SK-N-SH (cell line): ENCODE measurements around the gene MINDY1. TPM values are rescaled to one million over a fixed set of nuclear protein-coding genes. Genes with fewer than 3 reads are reported as not detected.
A peak's percentile ranks its signal among the peaks of the same experiment; 100 is the strongest.

Source experiments
- CTCF ChIA-PET: fragments of 300-600, 350-600 bp; formaldehyde crosslinking; extraction: SDS; loops from one replicate; lab custom pipeline; 2021; lab: Yijun Ruan, JAX
- POLR2A ChIA-PET: fragments of 350-600 bp; sonication (Branson Sonifier 250); formaldehyde crosslinking; extraction: SDS; loops from one replicate; lab custom pipeline; 2020; ENCODE audit warnings: antibody characterized with exemption, inconsistent platforms; lab: Yijun Ruan, JAX
- DNase-seq: peaks from one replicate; pipeline ENCODE4 v3.0.0; 2012
- H2AFZ ChIP-seq: fragments of 200-600 bp; sonication (generic); 2 replicates; pipeline ENCODE4 v1.8.1; 2016; ENCODE audit warnings: antibody characterized with exemption, mild to moderate bottlenecking, low read depth
- H3F3A ChIP-seq: fragments of 200-600 bp; sonication (generic); replicated peaks from 2 replicates; pipeline ENCODE3; 2016; ENCODE audit warnings: antibody characterized with exemption, mild to moderate bottlenecking; ENCODE audit not compliant: insufficient read depth
- H3K27ac ChIP-seq, 2 experiments: fragments of 200-500 bp in 1 of 2; fragments of 200-600 bp in 1 of 2; sonication (Bioruptor generic) in 1 of 2; sonication (generic), shearing (Covaris generic) in 1 of 2; 2 replicates each; pipeline versions ENCODE4 v1.5.1 to v1.6.1; 2014 to 2016; ENCODE audit warnings: low read depth in 2 of 2, inconsistent platforms in 1 of 2, low read length in 1 of 2, mild to moderate bottlenecking in 1 of 2, mixed read lengths in 1 of 2
- H3K27me3 ChIP-seq: fragments of 200-600 bp; sonication (generic), shearing (Covaris generic); 2 replicates; pipeline ENCODE4 v1.6.1; 2016; ENCODE audit warnings: mixed run types; ENCODE audit not compliant: insufficient read depth
- H3K36me3 ChIP-seq, 2 experiments: fragments of 200-500 bp in 1 of 2; fragments of 200-600 bp in 1 of 2; sonication (Bioruptor generic) in 1 of 2; sonication (generic) in 1 of 2; replicated peaks in 1 of 2; 2 replicates each; pipeline versions ENCODE3 to v1.5.1; 2014 to 2016; ENCODE audit warnings: low read length in 1 of 2, mild to moderate bottlenecking in 1 of 2; ENCODE audit not compliant: insufficient read depth in 2 of 2, control insufficient read depth in 1 of 2
- H3K4me1 ChIP-seq, 2 experiments: fragments of 200-500 bp in 1 of 2; fragments of 200-600 bp in 1 of 2; sonication (Bioruptor generic) in 1 of 2; sonication (generic), shearing (Covaris generic) in 1 of 2; 2 replicates each; pipeline versions ENCODE4 v1.5.1 to v1.6.1; 2014 to 2016; ENCODE audit warnings: low read depth in 1 of 2, low read length in 1 of 2, mixed run types in 1 of 2; ENCODE audit not compliant: insufficient read depth in 2 of 2, control insufficient read depth in 1 of 2
- H3K4me2 ChIP-seq: fragments of 200-600 bp; sonication (generic), shearing (Covaris generic); 2 replicates; pipeline ENCODE4 v1.6.1; 2017; ENCODE audit warnings: mixed run types
- H3K4me3 ChIP-seq, 2 experiments: fragments of 200-500 bp in 1 of 2; fragments of 200-600 bp in 1 of 2; sonication (Bioruptor generic) in 1 of 2; sonication (generic), shearing (Covaris generic) in 1 of 2; 2 replicates each; pipeline versions ENCODE4 v1.5.1 to v1.8.1; 2014 to 2016; ENCODE audit warnings: low read depth in 2 of 2, inconsistent platforms in 1 of 2, low read length in 1 of 2, mild to moderate bottlenecking in 1 of 2, mixed read lengths in 1 of 2, moderate library complexity in 1 of 2
- H3K79me2 ChIP-seq: fragments of 200-600 bp; sonication (generic); 2 replicates; pipeline ENCODE4 v1.8.1; 2017; ENCODE audit warnings: mild to moderate bottlenecking; ENCODE audit not compliant: insufficient read depth
- H3K9ac ChIP-seq: fragments of 200-600 bp; sonication (generic); 2 replicates; pipeline ENCODE4 v1.6.1; 2017; ENCODE audit warnings: mixed run types
- H3K9me2 ChIP-seq: fragments of 200-600 bp; sonication (generic); 2 replicates; pipeline ENCODE4 v1.6.1; 2017; ENCODE audit warnings: mixed run types
- H3K9me3 ChIP-seq: fragments of 200-600 bp; sonication (generic); 2 replicates; pipeline ENCODE4 v1.6.1; 2017; ENCODE audit warnings: mixed run types, mild to moderate bottlenecking, moderate library complexity
- H4K20me1 ChIP-seq: fragments of 200-600 bp; sonication (generic); 2 replicates; pipeline ENCODE4 v1.6.1; 2017; ENCODE audit warnings: mild to moderate bottlenecking, mixed run types; ENCODE audit not compliant: insufficient read depth
- CHD2 ChIP-seq: fragments of 150-350 bp; IDR thresholded peaks from 2 replicates; pipeline ENCODE4 v1.6.1; 2018; ENCODE audit warnings: low read length; ENCODE audit not compliant: partially characterized antibody
- CTCF ChIP-seq: fragments of 200-600 bp; sonication (generic); IDR thresholded peaks from 2 replicates; pipeline ENCODE4 v1.6.1; 2017; ENCODE audit warnings: antibody characterized with exemption, mild to moderate bottlenecking, moderate library complexity
- ELF1 ChIP-seq: IDR thresholded peaks from 2 replicates; pipeline ENCODE4 v1.4.0; 2012
- EP300 ChIP-seq, 2 experiments: IDR thresholded peaks; 2 replicates each; pipeline versions ENCODE4 v1.4.0 to v1.6.1; 2012; ENCODE audit warnings: borderline replicate concordance in 1 of 2, low read depth in 1 of 2, low read length in 1 of 2
- FOXJ3 ChIP-seq: sonication (generic); formaldehyde crosslinking; IDR thresholded peaks from 2 replicates; pipeline ENCODE4 v1.5.1; 2020; ENCODE audit warnings: mild to moderate bottlenecking, missing genetic modification reagents
- FOXM1 ChIP-seq: IDR thresholded peaks from 2 replicates; pipeline ENCODE4 v1.4.0; 2012; ENCODE audit warnings: low read depth, mild to moderate bottlenecking
- GABPA ChIP-seq: IDR thresholded peaks from 2 replicates; pipeline ENCODE4 v1.4.0; 2012; ENCODE audit warnings: low read depth, mild to moderate bottlenecking
- GATA2 ChIP-seq: sonication (generic); formaldehyde crosslinking; IDR thresholded peaks from 2 replicates; pipeline ENCODE4 v1.5.0; 2020; ENCODE audit warnings: mild to moderate bottlenecking, missing genetic modification reagents
- MAX ChIP-seq: IDR thresholded peaks from 2 replicates; pipeline ENCODE4 v1.4.0; 2012; ENCODE audit warnings: low read depth
- MXI1 ChIP-seq: IDR thresholded peaks from 2 replicates; pipeline ENCODE4 v1.6.1; 2012; ENCODE audit warnings: mild to moderate bottlenecking, low read depth, low read length, improper control_type of control experiment
- NFIC ChIP-seq: IDR thresholded peaks from 2 replicates; pipeline ENCODE4 v1.4.0; 2012; ENCODE audit warnings: borderline replicate concordance
- RCOR1 ChIP-seq: fragments of 150-350 bp; IDR thresholded peaks from 2 replicates; pipeline ENCODE4 v1.6.1; 2017; ENCODE audit warnings: antibody characterized with exemption, low read length
- REST ChIP-seq: IDR thresholded peaks from 2 replicates; pipeline ENCODE4 v1.6.1; 2012; ENCODE audit warnings: mild to moderate bottlenecking, low read depth, low read length, moderate library complexity
- RFX5 ChIP-seq: IDR thresholded peaks from 2 replicates; pipeline ENCODE4 v1.6.1; 2012; ENCODE audit warnings: mild to moderate bottlenecking, improper control_type of control experiment, low read length
- SIN3A ChIP-seq: IDR thresholded peaks from 2 replicates; pipeline ENCODE4 v1.6.1; 2012; ENCODE audit warnings: low read depth, mild to moderate bottlenecking, low read length, moderate library complexity, borderline replicate concordance
- SMC3 ChIP-seq: IDR thresholded peaks from 2 replicates; pipeline ENCODE4 v1.6.1; 2012; ENCODE audit warnings: low read depth, low read length, improper control_type of control experiment
- WGBS: methylation state at CpG from one replicate; pipeline ENCODE4 v1.1.6; 2017; ENCODE audit warnings: low lambda C conversion rate; 5-methylcytosine and 5-hydroxymethylcytosine counted together
- polyA plus RNA-seq, 3 experiments: library from polyadenylated mRNA; depleted of rRNA; stranded (reverse); fragments of >200 nt; gene quantifications; 2 replicates each; pipeline ENCODE4 v1.2.3, GENCODE V29; 2012

MINDY1 gene
- polyA plus RNA-seq, 1 of the 3 experiments (the other 2 are of a cell fraction), result 6.0 TPM

- ChIA-PET CTCF (interaction anchor here (1.2 to 2.7 kb wide), 3 partner anchors 12 to 44 kb away, joined by 3 to 13 read pairs (median 7); no protein-coding TSS in a partner anchor), POLR2A (no interaction called here)
- Histone ChIP-seq H3K9me2 (no peaks in the 10 kb centered on the region), H3K27me3 (no peaks in the 10 kb centered on the region), H3K79me2 (peaks cover 15% of the 10 kb centered on the region; the same call in 1 of the 2 replicates), H4K20me1 (no peaks in the 10 kb centered on the region), H3F3A (peaks cover under 1% of the 10 kb centered on the region), H3K27ac (no peak overlapping the region), H3K9ac (no peak overlapping the region), H3K4me2 (no peak overlapping the region), H3K4me1 (peaks cover 5 to 6% of the 10 kb centered on the region in 2 experiments; a peak in 1 of 4 replicates), H2AFZ (no peak overlapping the region), H3K36me3 (peaks cover 3 to 6% of the 10 kb centered on the region in 2 experiments), H3K9me3 (no peaks in the 10 kb centered on the region), H3K4me3 (no peak overlapping the region)
- no peak for DNase-seq
- WGBS, result 93% methylated on average over 14 of the region's 14 CpGs
- TF ChIP-seq FOXM1 (no peak), GABPA (no peak), RCOR1 (no peak), MAX (no peak)
Observed at GRCh38 chr1:151012684-151013471, 6.2 kb upstream of the MINDY1 start.

- CTCF ChIA-PET, result interaction anchor here (0.6 to 2.7 kb wide), 5 partner anchors 13 to 1166 kb away, joined by 3 to 13 read pairs (median 3); partner anchors contain the start of gene C1orf56
- 91% methylated on average over 4 of the region's 4 CpGs for WGBS
- Histone ChIP-seq H3K4me3 (no peak overlapping the region), H3K9ac (no peak overlapping the region), H3K9me3 (no peaks in the 10 kb centered on the region), H3K9me2 (no peaks in the 10 kb centered on the region), H3K79me2 (peaks cover 15% of the 10 kb centered on the region; the same call in 1 of the 2 replicates), H3K27ac (peak overlapping the region in 1 of 2 experiments; percentile 14; a peak in 1 of 4 replicates), H3K36me3 (peaks cover 0 to 3% of the 10 kb centered on the region in 2 experiments)
- POLR2A ChIA-PET, result no interaction called here
- DNase-seq, result no peak
- no peak for TF ChIP-seq FOXJ3
- no peak for TF ChIP-seq GATA2 (CRISPR knock-in tag)
- no peak for TF ChIP-seq CTCF
- no peak for TF ChIP-seq MXI1
- TF ChIP-seq SIN3A, result no peak
- no peak for TF ChIP-seq NFIC
- TF ChIP-seq CHD2, result no peak
- no peak for TF ChIP-seq REST
- TF ChIP-seq ELF1, result no peak
- no peak for TF ChIP-seq RCOR1
- TF ChIP-seq SMC3, result no peak
- TF ChIP-seq RFX5, result no peak
- no peak for TF ChIP-seq EP300 (IDR thresholded peaks at IDR 0.05; ENCODE audit: borderline replicate concordance in 1 of 2, low read depth in 1 of 2, low read length in 1 of 2)
- TF ChIP-seq, all 33 proteins: peak for 0
- Histone ChIP-seq H3K4me2 (no peak overlapping the region; the same call in 1 of the 2 replicates), H3K4me1 (peaks cover 6 to 17% of the 10 kb centered on the region in 2 experiments; a peak in 1 of 4 replicates), H4K20me1 (no peaks in the 10 kb centered on the region), H2AFZ (no peak overlapping the region), H3K27me3 (no peaks in the 10 kb centered on the region), H3F3A (peaks cover 14% of the 10 kb centered on the region)
Observed at GRCh38 chr1:151011154-151011850, 4.6 kb upstream of the MINDY1 start.
